Measurements from ENCODE around the gene TMEM53. TPM values are rescaled to one million over a fixed set of nuclear protein-coding genes. Genes with fewer than 3 reads are reported as not detected.
"Not testable (repeated sequence)": the region's sequence is repeated elsewhere in the genome, so short reads cannot be mapped to it uniquely, and the experiment has no call there.

The TMEM53 gene
- polyA plus RNA-seq, 1 of the 3 experiments (the other 2 are of a cell fraction) = 14.9 TPM

DNA sequence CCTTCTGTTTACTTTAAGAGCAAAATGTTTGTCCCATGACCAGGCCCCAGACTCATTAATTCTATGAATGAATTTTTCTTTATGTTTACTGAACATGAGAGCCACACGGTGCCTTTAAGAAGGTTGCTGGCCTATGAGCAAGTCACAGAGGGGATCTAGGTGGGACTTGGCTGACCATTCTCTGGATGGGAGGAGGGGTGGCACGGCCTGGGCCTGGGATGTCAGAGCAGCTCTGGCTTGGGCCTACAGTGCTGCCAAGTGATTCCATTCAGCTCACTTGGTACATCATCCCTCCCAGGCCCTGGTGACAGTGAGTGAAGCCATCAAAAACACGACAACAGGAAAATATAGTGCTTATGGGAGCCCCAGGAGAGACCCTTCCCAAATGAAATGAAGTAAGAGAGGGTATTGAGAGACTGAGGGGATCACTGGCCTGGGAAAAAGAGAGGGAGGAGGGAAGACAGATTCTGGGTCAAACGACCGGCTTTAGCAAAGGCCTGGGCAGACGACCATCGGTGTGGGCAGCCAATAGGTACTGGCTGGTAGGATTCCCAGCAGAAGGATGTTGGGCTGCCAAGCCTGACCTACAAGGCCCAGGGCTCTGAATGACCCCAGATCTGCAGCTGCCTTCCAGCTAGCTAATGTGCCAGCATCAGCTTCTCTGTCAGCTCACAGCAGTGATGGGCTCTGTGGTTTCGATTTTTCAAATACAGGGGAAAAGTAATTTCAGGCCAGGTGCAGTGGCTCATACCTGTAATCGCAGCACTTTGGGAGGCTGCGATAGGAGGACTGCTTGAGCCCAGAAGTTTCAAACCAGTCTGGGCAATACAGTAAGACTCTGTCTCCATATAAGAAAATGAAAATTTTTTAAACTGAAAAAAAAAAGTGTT is 3.3 kb downstream of the TMEM53 start:
- H3K36me3 ChIP-seq (replicated peaks in 1 of 2; ENCODE audit: control insufficient read depth in 1 of 2, insufficient read depth in 2 of 2, low read length in 1 of 2) = no peaks in the 10 kb centered on the region
- H3K9me3 ChIP-seq = no peaks in the 10 kb centered on the region
- no peaks in the 10 kb centered on the region for H3K9me2 ChIP-seq
- H3K27me3 ChIP-seq (ENCODE audit: insufficient read depth) = no peaks in the 10 kb centered on the region
- H4K20me1 ChIP-seq (ENCODE audit: insufficient read depth) = no peaks in the 10 kb centered on the region
- no peak overlapping the region for H2AFZ ChIP-seq (ENCODE audit: low read depth)
- WGBS (ENCODE audit: low lambda C conversion rate) = 88% methylated on average over 10 of the region's 10 CpGs
- no peak overlapping the region for H3K9ac ChIP-seq
- no peak overlapping the region for H3K27ac ChIP-seq (ENCODE audit: low read depth in 2 of 2, low read length in 1 of 2)
- ChIA-PET POLR2A (interaction anchor here (0.7 kb wide), 1 partner anchor 230 kb away, joined by 4 read pairs; no protein-coding TSS in a partner anchor), CTCF (interaction anchor here (0.8 to 5.9 kb wide), 4 partner anchors 11 to 76 kb away, joined by 3 to 48 read pairs (median 14); no protein-coding TSS in a partner anchor)
- H3K79me2 ChIP-seq (ENCODE audit: insufficient read depth) = peaks cover 6% of the 10 kb centered on the region; the same call in 1 of the 2 replicates
- peaks cover 7 to 24% of the 10 kb centered on the region in 2 experiments; a peak in 1 of 4 replicates for H3K4me1 ChIP-seq (ENCODE audit: control insufficient read depth in 1 of 2, insufficient read depth in 2 of 2, low read depth in 1 of 2, low read length in 1 of 2)
- no peak for TF ChIP-seq TCF12 (IDR thresholded peaks at IDR 0.05)
- TF ChIP-seq YY1 (IDR thresholded peaks at IDR 0.05; ENCODE audit: low read depth) = no peak
- no peak for TF ChIP-seq ELF1 (IDR thresholded peaks at IDR 0.05)
- TF ChIP-seq SIN3A (IDR thresholded peaks at IDR 0.05; ENCODE audit: borderline replicate concordance, low read depth, low read length) = no peak
- TF ChIP-seq, protein P1, sequence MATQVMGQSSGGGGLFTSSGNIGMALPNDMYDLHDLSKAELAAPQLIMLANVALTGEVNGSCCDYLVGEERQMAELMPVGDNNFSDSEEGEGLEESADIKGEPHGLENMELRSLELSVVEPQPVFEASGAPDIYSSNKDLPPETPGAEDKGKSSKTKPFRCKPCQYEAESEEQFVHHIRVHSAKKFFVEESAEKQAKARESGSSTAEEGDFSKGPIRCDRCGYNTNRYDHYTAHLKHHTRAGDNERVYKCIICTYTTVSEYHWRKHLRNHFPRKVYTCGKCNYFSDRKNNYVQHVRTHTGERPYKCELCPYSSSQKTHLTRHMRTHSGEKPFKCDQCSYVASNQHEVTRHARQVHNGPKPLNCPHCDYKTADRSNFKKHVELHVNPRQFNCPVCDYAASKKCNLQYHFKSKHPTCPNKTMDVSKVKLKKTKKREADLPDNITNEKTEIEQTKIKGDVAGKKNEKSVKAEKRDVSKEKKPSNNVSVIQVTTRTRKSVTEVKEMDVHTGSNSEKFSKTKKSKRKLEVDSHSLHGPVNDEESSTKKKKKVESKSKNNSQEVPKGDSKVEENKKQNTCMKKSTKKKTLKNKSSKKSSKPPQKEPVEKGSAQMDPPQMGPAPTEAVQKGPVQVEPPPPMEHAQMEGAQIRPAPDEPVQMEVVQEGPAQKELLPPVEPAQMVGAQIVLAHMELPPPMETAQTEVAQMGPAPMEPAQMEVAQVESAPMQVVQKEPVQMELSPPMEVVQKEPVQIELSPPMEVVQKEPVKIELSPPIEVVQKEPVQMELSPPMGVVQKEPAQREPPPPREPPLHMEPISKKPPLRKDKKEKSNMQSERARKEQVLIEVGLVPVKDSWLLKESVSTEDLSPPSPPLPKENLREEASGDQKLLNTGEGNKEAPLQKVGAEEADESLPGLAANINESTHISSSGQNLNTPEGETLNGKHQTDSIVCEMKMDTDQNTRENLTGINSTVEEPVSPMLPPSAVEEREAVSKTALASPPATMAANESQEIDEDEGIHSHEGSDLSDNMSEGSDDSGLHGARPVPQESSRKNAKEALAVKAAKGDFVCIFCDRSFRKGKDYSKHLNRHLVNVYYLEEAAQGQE (IDR thresholded peaks at IDR 0.05; ENCODE audit: low read depth, low read length) = no peak
- no peak for TF ChIP-seq TEAD4 (IDR thresholded peaks at IDR 0.05; ENCODE audit: borderline replicate concordance, insufficient read depth)
- no peak for TF ChIP-seq GABPA (IDR thresholded peaks at IDR 0.05; ENCODE audit: low read depth)
- TF ChIP-seq, protein P2, sequence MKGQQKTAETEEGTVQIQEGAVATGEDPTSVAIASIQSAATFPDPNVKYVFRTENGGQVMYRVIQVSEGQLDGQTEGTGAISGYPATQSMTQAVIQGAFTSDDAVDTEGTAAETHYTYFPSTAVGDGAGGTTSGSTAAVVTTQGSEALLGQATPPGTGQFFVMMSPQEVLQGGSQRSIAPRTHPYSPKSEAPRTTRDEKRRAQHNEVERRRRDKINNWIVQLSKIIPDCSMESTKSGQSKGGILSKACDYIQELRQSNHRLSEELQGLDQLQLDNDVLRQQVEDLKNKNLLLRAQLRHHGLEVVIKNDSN (IDR thresholded peaks at IDR 0.05; ENCODE audit: borderline replicate concordance, low read depth) = no peak
- no peak for TF ChIP-seq GATA2 (CRISPR knock-in tag; IDR thresholded peaks at IDR 0.05)
- no peak for TF ChIP-seq RXRA (IDR thresholded peaks at IDR 0.05; ENCODE audit: borderline replicate concordance, low read depth)
- no peak for TF ChIP-seq CHD2 (IDR thresholded peaks at IDR 0.05; ENCODE audit: low read length, partially characterized antibody)
- TF ChIP-seq, protein P3, sequence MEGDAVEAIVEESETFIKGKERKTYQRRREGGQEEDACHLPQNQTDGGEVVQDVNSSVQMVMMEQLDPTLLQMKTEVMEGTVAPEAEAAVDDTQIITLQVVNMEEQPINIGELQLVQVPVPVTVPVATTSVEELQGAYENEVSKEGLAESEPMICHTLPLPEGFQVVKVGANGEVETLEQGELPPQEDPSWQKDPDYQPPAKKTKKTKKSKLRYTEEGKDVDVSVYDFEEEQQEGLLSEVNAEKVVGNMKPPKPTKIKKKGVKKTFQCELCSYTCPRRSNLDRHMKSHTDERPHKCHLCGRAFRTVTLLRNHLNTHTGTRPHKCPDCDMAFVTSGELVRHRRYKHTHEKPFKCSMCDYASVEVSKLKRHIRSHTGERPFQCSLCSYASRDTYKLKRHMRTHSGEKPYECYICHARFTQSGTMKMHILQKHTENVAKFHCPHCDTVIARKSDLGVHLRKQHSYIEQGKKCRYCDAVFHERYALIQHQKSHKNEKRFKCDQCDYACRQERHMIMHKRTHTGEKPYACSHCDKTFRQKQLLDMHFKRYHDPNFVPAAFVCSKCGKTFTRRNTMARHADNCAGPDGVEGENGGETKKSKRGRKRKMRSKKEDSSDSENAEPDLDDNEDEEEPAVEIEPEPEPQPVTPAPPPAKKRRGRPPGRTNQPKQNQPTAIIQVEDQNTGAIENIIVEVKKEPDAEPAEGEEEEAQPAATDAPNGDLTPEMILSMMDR (IDR thresholded peaks at IDR 0.05) = no peak
- TF ChIP-seq RFX5 (IDR thresholded peaks at IDR 0.05; ENCODE audit: low read length) = no peak
- no peak for TF ChIP-seq NFIC (IDR thresholded peaks at IDR 0.05; ENCODE audit: borderline replicate concordance)
- TF ChIP-seq, protein P4, sequence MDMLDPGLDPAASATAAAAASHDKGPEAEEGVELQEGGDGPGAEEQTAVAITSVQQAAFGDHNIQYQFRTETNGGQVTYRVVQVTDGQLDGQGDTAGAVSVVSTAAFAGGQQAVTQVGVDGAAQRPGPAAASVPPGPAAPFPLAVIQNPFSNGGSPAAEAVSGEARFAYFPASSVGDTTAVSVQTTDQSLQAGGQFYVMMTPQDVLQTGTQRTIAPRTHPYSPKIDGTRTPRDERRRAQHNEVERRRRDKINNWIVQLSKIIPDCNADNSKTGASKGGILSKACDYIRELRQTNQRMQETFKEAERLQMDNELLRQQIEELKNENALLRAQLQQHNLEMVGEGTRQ (IDR thresholded peaks at IDR 0.05; ENCODE audit: borderline replicate concordance, low read depth, low read length) = no peak
- no peak for TF ChIP-seq JUND (IDR thresholded peaks at IDR 0.05)
- TF ChIP-seq FOSL2 (IDR thresholded peaks at IDR 0.05; ENCODE audit: borderline replicate concordance, low read depth) = no peak
- TF ChIP-seq TAF1 (IDR thresholded peaks at IDR 0.05; ENCODE audit: borderline replicate concordance, low read depth, low read length) = no peak
- TF ChIP-seq NRF1 (IDR thresholded peaks at IDR 0.05; ENCODE audit: low read depth, low read length) = no peak
- TF ChIP-seq, protein P5, sequence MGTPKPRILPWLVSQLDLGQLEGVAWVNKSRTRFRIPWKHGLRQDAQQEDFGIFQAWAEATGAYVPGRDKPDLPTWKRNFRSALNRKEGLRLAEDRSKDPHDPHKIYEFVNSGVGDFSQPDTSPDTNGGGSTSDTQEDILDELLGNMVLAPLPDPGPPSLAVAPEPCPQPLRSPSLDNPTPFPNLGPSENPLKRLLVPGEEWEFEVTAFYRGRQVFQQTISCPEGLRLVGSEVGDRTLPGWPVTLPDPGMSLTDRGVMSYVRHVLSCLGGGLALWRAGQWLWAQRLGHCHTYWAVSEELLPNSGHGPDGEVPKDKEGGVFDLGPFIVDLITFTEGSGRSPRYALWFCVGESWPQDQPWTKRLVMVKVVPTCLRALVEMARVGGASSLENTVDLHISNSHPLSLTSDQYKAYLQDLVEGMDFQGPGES (IDR thresholded peaks at IDR 0.05; ENCODE audit: low read depth, low read length) = no peak
- H3K4me3 ChIP-seq (ENCODE audit: low read depth in 2 of 2, low read length in 1 of 2) = no peak overlapping the region
- H3K4me2 ChIP-seq = no peak overlapping the region
- peaks cover 5% of the 10 kb centered on the region for H3F3A ChIP-seq (replicated peaks; ENCODE audit: insufficient read depth)
- no peak for DNase-seq

DNA sequence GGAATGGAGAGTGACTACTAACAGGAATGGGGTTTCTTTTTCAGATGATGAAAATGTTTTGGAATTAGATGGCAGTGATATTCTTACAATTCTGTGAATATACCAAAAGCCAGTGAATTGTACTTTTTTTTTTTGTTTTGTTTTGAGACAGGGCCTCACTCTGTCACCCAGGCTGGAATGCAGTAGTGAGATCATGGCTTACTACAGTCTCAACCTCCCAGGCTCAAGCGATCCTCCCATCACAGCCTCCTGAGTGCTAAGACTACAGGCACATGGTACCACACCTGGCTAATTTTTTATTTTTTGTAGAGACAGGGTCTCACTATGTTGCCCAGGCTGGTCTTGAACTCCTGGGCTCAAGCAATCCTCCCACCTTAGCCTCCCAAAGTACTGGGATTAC is 7.6 kb downstream of the TMEM53 start:
- H3K4me3 ChIP-seq (ENCODE audit: low read depth in 2 of 2, low read length in 1 of 2); H3K9me2 ChIP-seq; H3K9me3 ChIP-seq; H3K4me1 ChIP-seq (ENCODE audit: control insufficient read depth in 1 of 2, insufficient read depth in 2 of 2, low read depth in 1 of 2, low read length in 1 of 2); H3K27ac ChIP-seq (ENCODE audit: low read depth in 2 of 2, low read length in 1 of 2); CTCF ChIA-PET; H3K4me2 ChIP-seq; H3K27me3 ChIP-seq (ENCODE audit: insufficient read depth); H2AFZ ChIP-seq (ENCODE audit: low read depth); POLR2A ChIA-PET; H3K79me2 ChIP-seq (ENCODE audit: insufficient read depth); H3K9ac ChIP-seq; H3K36me3 ChIP-seq (replicated peaks in 1 of 2; ENCODE audit: control insufficient read depth in 1 of 2, insufficient read depth in 2 of 2, low read length in 1 of 2); H3F3A ChIP-seq (replicated peaks; ENCODE audit: insufficient read depth); DNase-seq; H4K20me1 ChIP-seq (ENCODE audit: insufficient read depth): not testable (repeated sequence)
- 90% methylated on average over 1 of the region's 1 CpG for WGBS (ENCODE audit: low lambda C conversion rate)
